HG03066 (cell line): ENCODE data around the gene PCDHGB3.
"Not testable (repeated sequence)": the region's sequence is repeated elsewhere in the genome, so short reads cannot be mapped to it uniquely, and the experiment has no call there.

Experiments
- ATAC-seq: cut with Tn5 transposase; IDR thresholded peaks from one replicate; pipeline ENCODE4 v1.9.1; 2021; ENCODE audit warnings: low read depth; ENCODE audit not compliant: unreplicated experiment

The PCDHGB3 gene

DNA sequence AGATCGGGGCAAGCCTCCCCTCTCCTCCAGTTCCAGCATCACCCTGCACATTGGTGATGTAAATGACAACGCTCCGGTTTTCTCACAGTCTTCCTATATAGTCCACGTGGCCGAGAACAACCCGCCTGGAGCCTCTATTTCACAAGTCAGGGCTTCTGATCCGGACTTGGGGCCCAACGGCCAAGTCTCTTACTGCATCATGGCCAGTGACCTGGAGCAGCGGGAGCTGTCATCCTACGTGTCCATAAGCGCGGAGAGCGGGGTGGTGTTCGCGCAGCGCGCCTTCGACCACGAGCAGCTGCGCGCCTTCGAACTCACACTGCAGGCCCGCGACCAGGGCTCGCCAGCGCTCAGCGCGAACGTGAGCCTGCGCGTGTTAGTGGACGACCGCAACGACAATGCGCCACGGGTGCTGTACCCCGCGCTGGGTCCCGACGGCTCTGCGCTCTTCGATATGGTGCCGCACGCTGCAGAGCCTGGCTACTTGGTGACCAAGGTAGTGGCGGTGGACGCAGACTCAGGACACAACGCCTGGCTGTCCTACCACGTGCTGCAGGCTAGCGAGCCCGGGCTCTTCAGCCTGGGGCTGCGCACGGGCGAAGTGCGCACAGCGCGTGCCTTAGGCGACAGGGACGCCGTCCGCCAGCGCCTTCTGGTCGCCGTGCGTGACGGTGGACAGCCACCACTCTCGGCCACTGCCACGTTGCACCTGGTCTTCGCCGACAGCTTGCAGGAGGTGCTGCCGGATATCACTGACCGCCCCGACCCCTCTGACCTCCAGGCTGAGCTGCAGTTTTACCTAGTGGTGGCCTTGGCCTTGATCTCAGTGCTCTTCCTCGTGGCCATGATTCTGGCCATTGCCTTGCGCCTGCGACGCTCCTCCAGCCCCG is 19.4 kb downstream of the PCDHGB3 start:
- ATAC-seq, result no peak

- ATAC-seq, result no peak
Measured at GRCh38 chr5:141392429-141393198, 22.6 kb downstream of the PCDHGB3 start, which contains the start of gene PCDHGA8. Gene PCDHGA8 (plus strand): TSS chr5:141392633. CDS start chr5:141392814, 181 bp downstream.

GRCh38 chr5:141393267-141393666 is 23.2 kb downstream of the PCDHGB3 start:
- ATAC-seq, result no peak

DNA sequence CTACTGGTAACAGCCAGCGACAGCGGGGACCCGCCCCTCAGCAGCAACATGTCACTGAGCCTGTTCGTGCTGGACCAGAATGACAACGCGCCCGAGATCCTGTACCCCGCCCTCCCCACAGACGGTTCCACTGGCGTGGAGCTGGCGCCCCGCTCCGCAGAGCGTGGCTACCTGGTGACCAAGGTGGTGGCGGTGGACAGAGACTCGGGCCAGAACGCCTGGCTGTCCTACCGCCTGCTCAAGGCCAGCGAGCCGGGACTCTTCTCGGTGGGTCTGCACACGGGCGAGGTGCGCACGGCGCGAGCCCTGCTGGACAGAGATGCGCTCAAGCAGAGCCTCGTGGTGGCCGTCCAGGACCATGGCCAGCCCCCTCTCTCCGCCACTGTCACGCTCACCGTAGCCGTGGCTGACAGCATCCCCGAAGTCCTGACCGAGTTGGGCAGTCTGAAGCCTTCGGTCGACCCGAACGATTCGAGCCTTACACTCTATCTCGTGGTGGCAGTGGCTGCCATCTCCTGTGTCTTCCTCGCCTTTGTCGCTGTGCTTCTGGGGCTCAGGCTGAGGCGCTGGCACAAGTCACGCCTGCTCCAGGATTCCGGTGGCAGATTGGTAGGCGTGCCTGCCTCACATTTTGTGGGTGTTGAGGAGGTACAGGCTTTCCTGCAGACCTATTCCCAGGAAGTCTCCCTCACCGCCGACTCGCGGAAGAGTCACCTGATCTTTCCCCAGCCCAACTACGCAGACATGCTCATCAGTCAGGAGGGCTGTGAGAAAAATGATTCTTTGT is 24.6 kb downstream of the PCDHGB3 start:
- not testable (repeated sequence) for ATAC-seq

DNA sequence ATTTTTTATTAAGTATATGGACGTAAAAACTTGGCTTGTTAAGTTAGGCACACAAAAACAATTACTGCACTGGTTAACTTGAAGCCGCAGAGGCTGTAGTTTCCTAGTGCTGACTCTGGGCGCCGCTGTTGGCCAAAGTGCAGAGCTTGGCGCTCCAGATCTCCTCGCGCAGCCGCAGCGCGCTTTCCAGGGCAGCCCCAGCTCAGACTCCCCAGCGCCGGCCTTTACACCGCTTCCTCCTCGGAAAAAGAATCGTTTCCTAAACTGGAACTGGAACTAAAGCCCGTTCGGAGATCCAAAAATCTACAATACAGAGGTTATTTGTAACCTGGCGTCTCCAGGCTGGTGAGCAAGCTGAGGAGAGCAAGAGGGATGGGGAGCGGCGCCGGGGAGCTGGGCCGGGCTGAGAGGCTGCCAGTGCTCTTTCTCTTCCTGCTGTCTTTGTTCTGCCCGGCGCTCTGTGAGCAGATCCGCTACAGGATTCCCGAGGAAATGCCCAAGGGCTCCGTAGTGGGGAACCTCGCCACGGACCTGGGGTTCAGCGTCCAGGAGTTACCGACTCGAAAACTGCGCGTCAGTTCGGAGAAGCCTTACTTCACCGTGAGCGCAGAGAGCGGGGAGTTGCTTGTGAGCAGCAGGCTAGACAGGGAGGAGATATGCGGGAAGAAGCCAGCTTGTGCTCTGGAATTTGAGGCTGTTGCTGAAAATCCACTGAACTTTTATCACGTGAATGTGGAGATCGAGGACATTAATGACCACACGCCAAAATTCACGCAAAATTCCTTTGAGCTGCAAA is 27.9 kb downstream of the PCDHGB3 start, which contains the start of gene PCDHGB5:
TSS of gene PCDHGB5 (plus strand) at position 192 of the 796 bp plus-strand sequence. CDS start at position 373, 181 bp downstream.
- ATAC-seq, result peak; percentile 72

GRCh38 chr5:141398608-141399007 is 28.6 kb downstream of the PCDHGB3 start:
- no peak for ATAC-seq

- no peak for ATAC-seq
Measured at GRCh38 chr5:141399555-141400258, 29.7 kb downstream of the PCDHGB3 start.

- no peak for ATAC-seq
Measured at GRCh38 chr5:141402553-141403243, 32.7 kb downstream of the PCDHGB3 start, which contains the start of gene PCDHGA9. Gene PCDHGA9 (plus strand): TSS chr5:141402778. CDS start chr5:141402953, 175 bp downstream.

DNA sequence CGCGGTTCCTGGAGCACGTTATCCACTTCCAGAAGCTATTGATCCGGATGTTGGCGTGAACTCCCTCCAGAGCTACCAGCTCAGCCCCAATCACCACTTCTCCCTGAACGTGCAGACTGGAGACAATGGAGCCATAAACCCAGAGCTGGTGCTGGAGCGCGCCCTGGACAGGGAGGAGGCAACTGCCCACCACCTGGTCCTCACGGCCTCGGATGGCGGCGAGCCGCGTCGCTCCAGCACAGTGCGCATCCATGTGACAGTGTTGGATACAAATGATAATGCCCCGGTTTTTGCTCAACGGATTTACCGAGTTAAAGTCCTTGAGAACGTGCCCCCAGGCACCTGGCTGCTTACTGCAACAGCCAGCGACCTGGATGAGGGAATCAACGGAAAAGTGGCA is 33.3 kb downstream of the PCDHGB3 start:
- no peak for ATAC-seq

DNA sequence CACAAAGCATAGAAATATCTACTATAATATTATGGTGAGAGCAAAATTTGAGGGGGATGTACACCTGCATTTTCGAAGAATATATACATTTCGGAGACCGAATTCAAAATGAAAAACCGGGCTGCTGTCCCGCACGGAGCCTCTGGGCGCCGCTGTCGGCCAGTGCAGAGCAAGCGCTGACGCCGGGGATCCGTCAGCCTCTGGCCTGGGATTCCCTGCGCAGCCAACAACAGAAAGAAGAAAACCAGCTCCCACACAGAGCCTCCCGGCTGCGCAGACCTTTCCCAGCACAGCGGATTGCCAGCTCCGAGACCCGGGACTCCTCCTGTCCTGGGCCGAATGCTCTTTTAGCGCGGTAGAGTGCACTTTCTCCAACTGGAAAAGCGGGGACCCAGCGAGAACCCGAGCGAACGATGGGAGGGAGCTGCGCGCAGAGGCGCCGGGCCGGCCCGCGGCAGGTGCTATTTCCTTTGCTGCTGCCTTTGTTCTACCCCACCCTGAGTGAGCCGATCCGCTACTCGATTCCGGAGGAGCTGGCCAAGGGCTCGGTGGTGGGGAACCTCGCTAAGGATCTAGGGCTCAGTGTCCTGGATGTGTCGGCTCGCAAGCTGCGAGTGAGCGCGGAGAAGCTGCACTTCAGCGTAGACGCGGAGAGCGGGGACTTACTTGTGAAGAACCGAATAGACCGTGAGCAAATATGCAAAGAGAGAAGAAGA is 37.9 kb downstream of the PCDHGB3 start, which contains the start of gene PCDHGB6:
TSS of gene PCDHGB6 (plus strand) at position 232 of the 716 bp plus-strand sequence. CDS start at position 414, 182 bp downstream.
- ATAC-seq, result not testable (repeated sequence)

DNA sequence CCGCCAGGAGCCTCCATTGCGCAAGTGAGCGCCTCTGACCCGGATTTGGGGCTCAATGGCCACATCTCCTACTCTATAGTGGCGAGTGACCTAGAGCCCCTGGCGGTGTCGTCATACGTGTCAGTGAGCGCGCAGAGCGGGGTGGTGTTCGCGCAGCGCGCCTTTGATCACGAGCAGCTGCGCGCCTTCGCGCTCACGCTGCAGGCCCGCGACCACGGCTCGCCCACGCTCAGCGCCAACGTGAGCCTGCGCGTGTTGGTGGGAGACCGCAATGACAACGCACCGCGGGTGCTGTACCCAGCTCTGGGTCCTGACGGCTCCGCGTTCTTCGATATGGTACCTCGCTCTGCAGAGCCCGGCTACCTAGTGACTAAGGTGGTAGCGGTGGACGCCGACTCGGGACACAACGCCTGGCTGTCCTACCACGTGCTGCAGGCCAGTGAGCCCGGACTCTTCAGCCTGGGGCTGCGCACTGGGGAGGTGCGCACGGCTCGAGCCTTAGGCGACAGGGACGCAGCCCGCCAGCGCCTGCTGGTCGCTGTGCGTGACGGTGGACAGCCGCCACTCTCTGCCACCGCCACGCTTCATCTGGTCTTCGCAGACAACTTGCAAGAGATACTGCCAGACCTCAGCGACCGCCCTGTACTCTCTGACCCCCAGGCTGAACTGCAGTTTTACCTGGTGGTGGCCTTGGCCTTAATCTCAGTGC is 39.7 kb downstream of the PCDHGB3 start:
- no peak for ATAC-seq

GRCh38 chr5:141411575-141411974 is 41.5 kb downstream of the PCDHGB3 start:
- no peak for ATAC-seq

DNA sequence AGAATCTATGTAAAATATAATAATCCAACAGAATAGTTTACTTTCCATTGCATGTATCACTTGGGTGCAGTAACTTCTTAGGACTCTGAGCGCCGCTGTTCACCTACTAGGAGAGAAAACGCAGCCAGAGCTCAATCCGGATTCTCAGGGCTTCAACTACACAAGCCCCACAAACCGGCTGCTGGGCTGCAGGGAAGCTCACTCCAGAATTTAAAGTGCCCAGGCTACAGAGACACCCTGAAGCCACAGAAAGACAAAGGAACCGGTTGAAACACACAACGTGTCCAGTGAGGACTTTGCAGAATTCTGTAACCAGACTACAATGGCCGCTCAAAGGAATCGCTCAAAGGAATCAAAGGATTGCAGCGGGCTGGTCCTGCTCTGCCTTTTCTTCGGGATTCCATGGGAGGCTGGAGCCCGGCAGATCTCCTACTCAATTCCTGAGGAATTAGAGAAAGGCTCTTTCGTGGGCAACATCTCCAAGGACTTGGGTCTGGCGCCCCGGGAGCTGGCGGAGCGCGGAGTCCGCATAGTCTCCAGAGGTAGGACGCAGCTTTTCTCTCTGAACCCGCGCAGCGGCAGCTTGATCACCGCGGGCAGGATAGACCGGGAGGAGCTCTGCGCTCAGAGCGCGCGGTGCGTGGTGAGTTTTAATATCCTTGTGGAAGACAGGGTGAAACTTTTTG is 43.0 kb downstream of the PCDHGB3 start, which contains the start of gene PCDHGA10:
TSS of gene PCDHGA10 (plus strand) at position 134 of the 686 bp plus-strand sequence. CDS start at position 323, 189 bp downstream.
- peak; percentile 82 for ATAC-seq

DNA sequence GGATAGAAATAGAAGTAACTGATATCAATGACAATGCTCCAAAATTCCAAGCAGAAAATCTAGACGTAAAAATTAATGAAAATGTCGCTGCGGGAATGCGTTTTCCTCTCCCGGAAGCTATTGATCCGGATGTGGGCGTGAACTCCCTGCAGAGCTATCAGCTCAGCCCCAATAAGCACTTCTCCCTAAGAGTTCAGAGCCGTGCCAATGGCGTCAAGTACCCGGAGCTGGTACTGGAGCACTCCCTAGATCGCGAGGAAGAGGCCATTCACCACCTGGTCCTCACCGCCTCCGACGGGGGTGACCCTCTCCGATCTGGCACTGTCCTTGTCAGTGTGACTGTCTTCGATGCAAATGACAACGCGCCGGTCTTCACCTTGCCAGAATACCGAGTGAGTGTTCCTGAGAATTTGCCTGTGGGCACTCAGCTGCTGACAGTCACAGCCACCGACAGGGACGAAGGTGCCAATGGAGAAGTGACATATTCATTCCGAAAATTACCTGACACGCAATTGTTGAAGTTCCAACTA is 43.6 kb downstream of the PCDHGB3 start:
- ATAC-seq, result no peak

DNA sequence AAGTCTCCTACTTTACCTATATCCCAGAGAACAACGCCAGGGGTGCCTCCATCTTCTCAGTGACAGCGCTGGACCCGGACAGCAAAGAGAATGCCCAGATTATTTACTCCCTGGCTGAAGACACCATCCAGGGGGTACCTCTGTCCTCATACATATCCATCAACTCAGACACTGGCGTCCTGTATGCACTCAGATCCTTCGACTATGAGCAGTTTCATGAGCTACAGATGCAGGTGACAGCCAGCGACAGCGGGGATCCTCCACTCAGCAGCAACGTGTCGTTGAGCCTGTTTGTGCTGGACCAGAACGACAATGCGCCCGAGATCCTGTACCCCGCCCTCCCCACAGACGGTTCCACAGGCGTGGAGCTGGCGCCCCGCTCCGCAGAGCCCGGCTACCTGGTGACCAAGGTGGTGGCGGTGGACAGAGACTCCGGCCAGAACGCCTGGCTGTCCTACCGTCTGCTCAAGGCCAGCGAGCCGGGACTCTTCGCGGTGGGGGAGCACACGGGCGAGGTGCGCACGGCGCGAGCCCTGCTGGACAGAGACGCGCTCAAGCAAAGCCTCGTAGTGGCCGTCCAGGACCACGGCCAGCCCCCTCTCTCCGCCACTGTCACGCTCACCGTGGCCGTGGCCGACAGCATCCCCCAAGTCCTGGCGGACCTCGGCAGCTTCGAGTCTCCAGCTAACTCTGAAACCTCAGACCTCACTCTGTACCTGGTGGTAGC is 44.7 kb downstream of the PCDHGB3 start:
- ATAC-seq, result not testable (repeated sequence)
